ENCODE results near the gene IGSF23. TPM values are rescaled to one million over a fixed set of nuclear protein-coding genes. Genes with fewer than 3 reads are reported as not detected.

Gene IGSF23
- polyA plus RNA-seq, 1 experiment, result 0.27 TPM

DNA sequence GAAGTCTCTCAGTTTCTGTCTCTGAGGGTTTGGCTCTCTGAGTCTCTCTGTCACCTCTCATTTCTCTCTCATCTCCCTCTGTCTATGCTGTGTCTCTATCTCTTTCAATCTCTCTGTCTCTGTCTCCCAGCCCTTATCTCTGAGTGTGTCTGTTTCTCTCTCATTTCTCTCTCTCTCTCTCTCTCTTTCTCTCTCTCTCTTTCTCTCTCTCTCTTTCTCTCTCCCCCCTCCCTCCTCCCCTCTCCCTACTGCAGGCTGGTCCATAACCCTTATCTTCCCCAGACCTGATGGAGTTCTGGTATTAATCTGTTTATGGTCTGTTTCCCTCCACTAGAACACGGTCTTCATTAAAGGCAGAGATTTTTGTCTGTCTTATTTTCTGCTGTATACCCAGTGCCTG, 29.0 kb downstream of the IGSF23 start:
- no peak overlapping the region for H3K27ac ChIP-seq (ENCODE audit: low read depth, low read length)
- H3K9me3 ChIP-seq (ENCODE audit: control insufficient read depth, insufficient read depth, low read length), result no peaks in the 10 kb centered on the region; the same call in 1 of the 2 replicates
- ChIA-PET CTCF (interaction anchor here (1.0 kb wide), 1 partner anchor 71 kb away, joined by 3 read pairs; no protein-coding TSS in a partner anchor), POLR2A (no interaction called here)
- TF ChIP-seq, protein P1, sequence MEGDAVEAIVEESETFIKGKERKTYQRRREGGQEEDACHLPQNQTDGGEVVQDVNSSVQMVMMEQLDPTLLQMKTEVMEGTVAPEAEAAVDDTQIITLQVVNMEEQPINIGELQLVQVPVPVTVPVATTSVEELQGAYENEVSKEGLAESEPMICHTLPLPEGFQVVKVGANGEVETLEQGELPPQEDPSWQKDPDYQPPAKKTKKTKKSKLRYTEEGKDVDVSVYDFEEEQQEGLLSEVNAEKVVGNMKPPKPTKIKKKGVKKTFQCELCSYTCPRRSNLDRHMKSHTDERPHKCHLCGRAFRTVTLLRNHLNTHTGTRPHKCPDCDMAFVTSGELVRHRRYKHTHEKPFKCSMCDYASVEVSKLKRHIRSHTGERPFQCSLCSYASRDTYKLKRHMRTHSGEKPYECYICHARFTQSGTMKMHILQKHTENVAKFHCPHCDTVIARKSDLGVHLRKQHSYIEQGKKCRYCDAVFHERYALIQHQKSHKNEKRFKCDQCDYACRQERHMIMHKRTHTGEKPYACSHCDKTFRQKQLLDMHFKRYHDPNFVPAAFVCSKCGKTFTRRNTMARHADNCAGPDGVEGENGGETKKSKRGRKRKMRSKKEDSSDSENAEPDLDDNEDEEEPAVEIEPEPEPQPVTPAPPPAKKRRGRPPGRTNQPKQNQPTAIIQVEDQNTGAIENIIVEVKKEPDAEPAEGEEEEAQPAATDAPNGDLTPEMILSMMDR (IDR thresholded peaks at IDR 0.05; ENCODE audit: low read depth, low read length), result no peak
- H3K27me3 ChIP-seq (ENCODE audit: control insufficient read depth, insufficient read depth, low read length), result no peaks in the 10 kb centered on the region
- no peak overlapping the region for H3K4me3 ChIP-seq (ENCODE audit: low read depth, low read length)
- no peak for DNase-seq (ENCODE audit: low read depth, low spot score)

DNA sequence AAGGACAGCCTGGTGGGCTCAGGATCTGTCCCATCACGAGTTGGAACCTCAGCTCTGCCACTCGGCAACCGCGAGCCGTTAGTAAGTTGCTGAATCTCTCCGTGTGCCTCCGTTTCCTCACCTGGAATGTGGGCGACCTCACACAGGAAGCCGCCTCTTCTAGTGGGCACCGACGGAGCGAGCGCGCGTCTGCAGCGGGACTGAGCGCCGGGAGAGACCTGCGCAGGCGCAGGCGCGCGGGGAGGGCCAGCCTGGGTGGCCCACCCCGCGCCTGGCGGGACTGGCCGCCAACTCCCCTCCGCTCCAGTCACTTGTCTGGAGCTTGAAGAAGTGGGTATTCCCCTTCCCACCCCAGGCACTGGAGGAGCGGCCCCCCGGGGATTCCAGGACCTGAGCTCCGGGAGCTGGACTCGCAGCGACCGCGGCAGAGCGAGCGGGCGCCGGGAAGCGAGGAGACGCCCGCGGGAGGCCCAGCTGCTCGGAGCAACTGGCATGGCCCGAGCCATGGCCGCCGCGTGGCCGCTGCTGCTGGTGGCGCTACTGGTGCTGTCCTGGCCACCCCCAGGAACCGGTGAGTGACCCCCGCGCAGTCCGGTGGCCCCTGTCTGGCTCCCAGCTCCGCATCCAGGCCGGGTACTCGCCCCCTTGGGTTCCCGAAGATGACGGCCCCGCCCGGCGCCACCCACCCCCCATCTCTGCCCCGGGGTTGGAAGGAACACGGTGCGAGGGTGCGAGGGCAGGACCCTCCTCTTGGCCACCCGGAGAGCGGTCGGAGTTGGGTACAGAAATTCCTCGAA, 30.4 kb downstream of the IGSF23 start, which contains the start of gene PVR:
Gene PVR, plus strand, starts transcription at position 306 of the 797 bp plus-strand sequence. Its CDS starts 187 bp downstream, at position 493.
- Histone ChIP-seq H3K4me3 (ENCODE audit: low read depth, low read length) (peak within 1 kb of the TSS; percentile 96), H3K9me3 (ENCODE audit: control insufficient read depth, insufficient read depth, low read length) (no peaks in the 10 kb centered on the region; the same call in 1 of the 2 replicates), H3K27me3 (ENCODE audit: control insufficient read depth, insufficient read depth, low read length) (no peaks in the 10 kb centered on the region), H3K27ac (ENCODE audit: low read depth, low read length) (peak within 1 kb of the TSS; percentile 75)
- CTCF ChIA-PET, result interaction anchor here (0.9 to 2.9 kb wide), 3 partner anchors 11 to 55 kb away, joined by 3 to 9 read pairs (median 4); no protein-coding TSS in a partner anchor
- TF ChIP-seq, protein P1 (IDR thresholded peaks at IDR 0.05; ENCODE audit: low read depth, low read length), result no peak; the same call in 1 of the 2 replicates
- DNase-seq (ENCODE audit: low read depth, low spot score), result no peak
- POLR2A ChIA-PET, result interaction anchor here (0.6 to 1.7 kb wide), 10 partner anchors 8 to 114 kb away, joined by 3 to 12 read pairs (median 4); no protein-coding TSS in a partner anchor

DNA sequence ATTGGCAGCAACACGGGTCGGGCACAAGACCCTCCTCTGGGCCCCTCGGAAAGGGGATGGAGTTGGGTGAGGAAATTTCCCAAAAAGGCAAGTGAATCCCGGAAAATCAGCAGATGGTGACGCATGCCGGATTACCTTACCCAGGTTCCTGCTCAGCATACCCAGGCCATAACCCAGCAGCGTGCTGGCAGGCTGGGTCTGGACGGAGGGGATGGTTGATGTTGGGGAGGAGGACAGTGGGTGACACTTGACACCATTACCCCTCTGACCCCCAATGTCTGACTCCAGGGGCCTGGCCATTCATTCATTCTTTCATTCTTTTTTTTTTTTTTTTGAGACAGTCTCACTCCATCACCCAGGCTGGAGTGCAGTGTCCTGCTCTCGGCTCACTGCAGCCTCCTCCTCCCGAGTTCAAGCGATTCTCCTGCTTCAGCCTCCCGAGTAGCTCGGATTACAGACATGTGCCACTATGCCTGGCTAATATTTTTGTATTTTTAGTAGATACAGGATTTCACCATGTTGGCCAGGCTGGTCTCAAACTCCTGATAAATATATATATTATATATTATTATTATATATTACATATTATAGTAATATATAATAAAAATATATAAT, 31.1 kb downstream of the IGSF23 start:
- H3K27ac ChIP-seq (ENCODE audit: low read depth, low read length), result peak overlapping the region; percentile 75
- peak overlapping the region; percentile 96 for H3K4me3 ChIP-seq (ENCODE audit: low read depth, low read length)
- DNase-seq (ENCODE audit: low read depth, low spot score), result no peak
- H3K9me3 ChIP-seq (ENCODE audit: control insufficient read depth, insufficient read depth, low read length), result no peaks in the 10 kb centered on the region; the same call in 1 of the 2 replicates
- no peaks in the 10 kb centered on the region for H3K27me3 ChIP-seq (ENCODE audit: control insufficient read depth, insufficient read depth, low read length)
- CTCF ChIA-PET, result interaction anchor here (1.0 to 2.9 kb wide), 2 partner anchors 10 to 13 kb away, joined by 3 to 9 read pairs; no protein-coding TSS in a partner anchor
- POLR2A ChIA-PET, result interaction anchor here (0.6 to 2.4 kb wide), 12 partner anchors 9 to 113 kb away, joined by 3 to 12 read pairs (median 6); no protein-coding TSS in a partner anchor
- TF ChIP-seq, protein P1 (IDR thresholded peaks at IDR 0.05; ENCODE audit: low read depth, low read length), result no peak

DNA sequence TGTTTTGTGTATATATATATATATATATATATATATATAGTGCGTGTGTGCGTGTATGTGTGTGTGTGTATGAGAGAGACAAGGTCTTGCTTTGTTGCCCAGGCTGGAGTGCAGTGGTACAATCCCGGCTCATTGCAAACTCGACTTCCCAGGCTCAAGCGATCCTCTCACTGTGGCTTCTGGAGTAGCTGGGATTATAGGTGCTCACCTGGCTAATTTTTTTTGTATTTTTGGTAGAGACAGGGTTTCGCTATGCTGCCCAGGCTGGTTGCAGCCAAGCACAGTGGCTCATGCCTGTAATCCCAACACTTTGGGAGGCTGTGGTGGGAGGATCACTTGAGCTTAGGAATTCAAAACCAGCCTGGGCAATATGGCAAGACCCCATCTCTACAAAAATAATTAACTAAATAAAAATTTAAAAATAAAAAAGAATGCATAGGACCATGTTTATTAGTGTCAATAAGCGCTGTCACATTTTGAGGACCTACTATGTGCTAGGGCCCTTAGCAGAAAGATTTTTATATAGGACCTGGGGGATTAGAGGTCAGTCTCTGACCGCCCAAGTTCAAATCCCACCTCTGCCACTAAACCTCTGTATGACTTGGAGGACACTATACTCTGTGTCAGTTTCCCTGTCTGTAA, 32.2 kb downstream of the IGSF23 start:
- TF ChIP-seq, protein P1 (IDR thresholded peaks at IDR 0.05; ENCODE audit: low read depth, low read length), result no peak
- CTCF ChIA-PET, result interaction anchor here (2.9 kb wide), 1 partner anchor 12 kb away, joined by 9 read pairs; no protein-coding TSS in a partner anchor
- Histone ChIP-seq H3K9me3 (ENCODE audit: control insufficient read depth, insufficient read depth, low read length) (no peaks in the 10 kb centered on the region; the same call in 1 of the 2 replicates), H3K27ac (ENCODE audit: low read depth, low read length) (no peak overlapping the region), H3K4me3 (ENCODE audit: low read depth, low read length) (peak overlapping the region; percentile 65), H3K27me3 (ENCODE audit: control insufficient read depth, insufficient read depth, low read length) (no peaks in the 10 kb centered on the region)
- DNase-seq (ENCODE audit: low read depth, low spot score), result no peak
- POLR2A ChIA-PET, result interaction anchor here (2.4 kb wide), 1 partner anchor 19 kb away, joined by 8 read pairs; no protein-coding TSS in a partner anchor
